Keratinocyte (primary cell): ENCODE data around the gene DDT.
"Not testable (repeated sequence)": the region's sequence is repeated elsewhere in the genome, so short reads cannot be mapped to it uniquely, and the experiment has no call there.

Source experiments
- EZH2 ChIP-seq: IDR thresholded peaks from one replicate; pipeline ENCODE4 v1.6.1; 2012; ENCODE audit warnings: inconsistent platforms, mild to moderate bottlenecking, low read length, moderate library complexity
- TF ChIP-seq, protein P1 (sequence below), 3 experiments: IDR thresholded peaks in 1 of 3; conservative IDR thresholded peaks in 1 of 3; optimal IDR thresholded peaks in 1 of 3; 2 replicates in 2 of 3; 3 replicates in 1 of 3; pipeline versions ENCODE3 to v1.5.1; 2011; ENCODE audit warnings: low read length in 3 of 3, mild to moderate bottlenecking in 3 of 3, moderate library complexity in 2 of 3, control low read depth in 1 of 3, inconsistent platforms in 1 of 3; ENCODE audit not compliant: insufficient read depth in 2 of 3; ENCODE audit errors: extremely low read depth in 1 of 3

DNA sequence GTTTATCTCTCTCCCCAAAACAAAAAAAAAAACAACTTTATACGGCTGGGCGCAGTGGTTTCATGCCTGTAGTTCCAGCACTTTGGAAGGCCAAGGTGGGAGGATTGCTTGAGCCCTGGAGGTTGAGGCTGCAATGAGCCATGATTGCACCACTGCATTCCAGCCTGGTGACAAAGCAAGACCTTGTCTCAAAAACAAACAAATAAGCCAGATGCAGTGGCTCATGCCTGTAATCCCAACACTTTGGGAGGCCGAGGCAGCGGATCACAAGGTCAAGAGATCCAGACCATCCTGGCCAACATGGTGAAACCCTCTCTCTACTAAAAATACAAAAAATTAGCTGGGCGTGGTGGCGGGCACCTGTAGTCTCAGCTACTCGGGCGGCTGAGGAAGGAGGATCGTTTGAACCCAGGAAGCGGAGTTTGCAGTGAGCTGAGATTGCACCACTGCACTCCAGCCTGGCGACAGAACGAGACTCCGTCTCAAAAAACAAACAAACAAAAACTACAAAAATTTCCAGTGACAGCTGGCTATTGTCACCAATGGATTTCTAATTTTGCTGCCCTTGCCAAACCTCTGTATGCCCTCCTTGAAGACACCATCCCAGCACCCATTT lies 52.5 kb downstream of the DDT start:
- TF ChIP-seq, protein P1, sequence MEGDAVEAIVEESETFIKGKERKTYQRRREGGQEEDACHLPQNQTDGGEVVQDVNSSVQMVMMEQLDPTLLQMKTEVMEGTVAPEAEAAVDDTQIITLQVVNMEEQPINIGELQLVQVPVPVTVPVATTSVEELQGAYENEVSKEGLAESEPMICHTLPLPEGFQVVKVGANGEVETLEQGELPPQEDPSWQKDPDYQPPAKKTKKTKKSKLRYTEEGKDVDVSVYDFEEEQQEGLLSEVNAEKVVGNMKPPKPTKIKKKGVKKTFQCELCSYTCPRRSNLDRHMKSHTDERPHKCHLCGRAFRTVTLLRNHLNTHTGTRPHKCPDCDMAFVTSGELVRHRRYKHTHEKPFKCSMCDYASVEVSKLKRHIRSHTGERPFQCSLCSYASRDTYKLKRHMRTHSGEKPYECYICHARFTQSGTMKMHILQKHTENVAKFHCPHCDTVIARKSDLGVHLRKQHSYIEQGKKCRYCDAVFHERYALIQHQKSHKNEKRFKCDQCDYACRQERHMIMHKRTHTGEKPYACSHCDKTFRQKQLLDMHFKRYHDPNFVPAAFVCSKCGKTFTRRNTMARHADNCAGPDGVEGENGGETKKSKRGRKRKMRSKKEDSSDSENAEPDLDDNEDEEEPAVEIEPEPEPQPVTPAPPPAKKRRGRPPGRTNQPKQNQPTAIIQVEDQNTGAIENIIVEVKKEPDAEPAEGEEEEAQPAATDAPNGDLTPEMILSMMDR (optimal IDR thresholded peaks at IDR 0.05 in 1 of 3, IDR thresholded peaks at IDR 0.05 in 1 of 3, conservative IDR thresholded peaks at IDR 0.05 in 1 of 3; ENCODE audit: extremely low read depth in 1 of 3, insufficient read depth in 2 of 3, low read length in 3 of 3) = not testable (repeated sequence)
- not testable (repeated sequence) for TF ChIP-seq EZH2
